Limb (tissue), 2 donors: ENCODE measurements around the gene FNDC10.

ENCODE experiments used
- DNase-seq, 2 donors: peaks; one replicate each; pipeline ENCODE4 v3.0.0-alpha.2; 2016; ENCODE audit errors: extremely low spot score in 2 of 2

FNDC10 gene

GRCh38 chr1:1616045-1616790 lies 16.3 kb upstream of the FNDC10 start:
- DNase-seq: no peak

- DNase-seq: peak; percentile 98
These were observed 15.5 kb upstream of the FNDC10 start, which contains the start of gene MIB2 for GRCh38 chr1:1615256-1616044. Gene MIB2 (plus strand): TSS chr1:1615500. CDS start chr1:1623453, 7,953 bp downstream.

- no peak for DNase-seq
These were observed 15.0 kb upstream of the FNDC10 start for GRCh38 chr1:1614954-1615255.

- DNase-seq: peak in 1 of 2 donors; percentile 28
These were observed 14.4 kb upstream of the FNDC10 start for GRCh38 chr1:1614204-1614953.

GRCh38 chr1:1613509-1614082 lies 13.7 kb upstream of the FNDC10 start:
- no peak for DNase-seq

- DNase-seq: no peak
These were observed 12.1 kb upstream of the FNDC10 start for GRCh38 chr1:1612104-1612400.

- no peak for DNase-seq
These were observed 10.9 kb upstream of the FNDC10 start for GRCh38 chr1:1610796-1611195.

GRCh38 chr1:1609822-1610485 lies 10.0 kb upstream of the FNDC10 start:
- no peak for DNase-seq

GRCh38 chr1:1606232-1606631 lies 6.3 kb upstream of the FNDC10 start:
- DNase-seq: no peak

- DNase-seq: no peak
These were observed 5.8 kb upstream of the FNDC10 start for GRCh38 chr1:1605724-1606123.

- DNase-seq: no peak
These were observed 5.2 kb upstream of the FNDC10 start for GRCh38 chr1:1605034-1605591.

- DNase-seq: no peak
These were observed 4.6 kb upstream of the FNDC10 start for GRCh38 chr1:1604374-1605033.

- DNase-seq: no peak
These were observed 3.9 kb upstream of the FNDC10 start for GRCh38 chr1:1603671-1604373.

GRCh38 chr1:1602968-1603506 lies 3.1 kb upstream of the FNDC10 start:
- no peak for DNase-seq

GRCh38 chr1:1602304-1602967 lies 2.5 kb upstream of the FNDC10 start:
- no peak for DNase-seq

GRCh38 chr1:1601564-1602303 lies 1.8 kb upstream of the FNDC10 start:
- no peak for DNase-seq

- DNase-seq: no peak
These were observed 1.1 kb upstream of the FNDC10 start for GRCh38 chr1:1600861-1601563.
